IPS-18a (cell line): ENCODE data around the gene ATF6.

Experiments used
- H3K27ac ChIP-seq: one replicate; pipeline ENCODE4 v1.5.1; 2013; ENCODE audit warnings: low read length
- H3K27me3 ChIP-seq: one replicate; pipeline ENCODE4 v1.6.1; 2013; ENCODE audit warnings: mild to moderate bottlenecking, low read length; ENCODE audit not compliant: control insufficient read depth, insufficient read depth
- H3K36me3 ChIP-seq: one replicate; pipeline ENCODE4 v1.6.1; 2013; ENCODE audit warnings: low read depth, low read length; ENCODE audit not compliant: control insufficient read depth
- H3K4me1 ChIP-seq: one replicate; pipeline ENCODE4 v1.6.1; 2013; ENCODE audit warnings: low read depth, low read length; ENCODE audit not compliant: control insufficient read depth
- H3K4me3 ChIP-seq: one replicate; pipeline ENCODE4 v1.5.1; 2013; ENCODE audit warnings: low read length
- H3K9ac ChIP-seq: one replicate; pipeline ENCODE4 v1.6.1; 2013; ENCODE audit warnings: mild to moderate bottlenecking, low read length, moderate library complexity
- H3K9me3 ChIP-seq: one replicate; pipeline ENCODE4 v1.6.1; 2013; ENCODE audit warnings: low read depth, low read length; ENCODE audit not compliant: control insufficient read depth

Gene ATF6

GRCh38 chr1:161962091-161962887 is 196.2 kb downstream of the ATF6 start:
- H3K27ac ChIP-seq = no peak overlapping the region
- no peaks in the 10 kb centered on the region for H3K27me3 ChIP-seq
- no peaks in the 10 kb centered on the region for H3K9me3 ChIP-seq
- peaks cover 3% of the 10 kb centered on the region for H3K36me3 ChIP-seq
- no peak overlapping the region for H3K9ac ChIP-seq
- peaks cover 3% of the 10 kb centered on the region for H3K4me1 ChIP-seq
- H3K4me3 ChIP-seq = no peak overlapping the region

GRCh38 chr1:161966067-161966466 is 199.9 kb downstream of the ATF6 start:
- Histone ChIP-seq H3K4me1 (peaks cover 3% of the 10 kb centered on the region), H3K9me3 (no peaks in the 10 kb centered on the region), H3K4me3 (no peak overlapping the region), H3K9ac (no peak overlapping the region), H3K27me3 (no peaks in the 10 kb centered on the region), H3K27ac (no peak overlapping the region), H3K36me3 (no peaks in the 10 kb centered on the region)

DNA sequence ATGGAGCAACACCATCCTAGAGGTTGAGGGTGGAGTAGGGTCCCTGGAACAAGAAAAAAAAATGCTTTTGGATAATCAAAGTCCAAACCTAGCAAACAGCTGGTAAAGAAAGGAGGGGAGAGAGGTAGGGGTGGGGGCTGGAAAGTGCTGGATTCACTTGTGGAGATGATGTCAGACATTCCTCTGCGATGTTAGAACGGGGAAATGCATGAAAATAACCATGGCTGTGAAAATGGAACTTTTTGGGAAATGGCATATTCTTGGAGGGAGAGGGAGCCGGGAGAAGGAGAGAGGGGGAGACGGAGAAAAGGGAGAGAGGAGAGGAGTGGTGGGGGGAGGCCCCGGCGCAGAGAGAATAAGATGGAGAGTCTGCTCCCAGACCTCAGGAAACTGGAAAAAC is 203.9 kb downstream of the ATF6 start:
- no peaks in the 10 kb centered on the region for H3K9me3 ChIP-seq
- H3K9ac ChIP-seq = no peak overlapping the region
- peaks cover 3% of the 10 kb centered on the region for H3K4me1 ChIP-seq
- H3K4me3 ChIP-seq = no peak overlapping the region
- H3K36me3 ChIP-seq = no peaks in the 10 kb centered on the region
- no peak overlapping the region for H3K27ac ChIP-seq
- no peaks in the 10 kb centered on the region for H3K27me3 ChIP-seq

- Histone ChIP-seq H3K9ac (no peak overlapping the region), H3K4me3 (no peak overlapping the region), H3K4me1 (no peaks in the 10 kb centered on the region), H3K36me3 (no peaks in the 10 kb centered on the region), H3K9me3 (no peaks in the 10 kb centered on the region), H3K27me3 (no peaks in the 10 kb centered on the region), H3K27ac (no peak overlapping the region)
Measured at GRCh38 chr1:161970633-161971032, 204.5 kb downstream of the ATF6 start.

DNA sequence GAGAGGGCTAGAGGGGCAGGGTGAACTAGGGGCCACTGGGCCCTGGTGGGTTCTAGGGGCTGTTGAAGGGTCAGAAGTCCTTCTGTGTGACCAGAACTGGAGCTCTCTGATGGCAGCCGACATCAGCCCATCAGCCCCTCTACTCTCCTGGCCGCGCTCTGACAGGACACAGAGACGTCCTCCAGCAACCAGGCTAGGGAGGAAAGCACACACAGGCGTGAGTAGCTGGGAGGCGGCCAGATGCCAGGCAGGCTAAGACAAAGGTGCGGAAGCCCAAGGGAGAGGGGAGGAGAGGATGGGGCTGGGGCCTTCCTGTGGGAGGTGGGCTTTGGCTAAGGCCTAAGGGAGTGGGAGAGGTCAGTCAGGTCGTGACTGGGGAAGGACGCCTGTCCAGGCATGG is 206.7 kb downstream of the ATF6 start:
- Histone ChIP-seq H3K9ac (no peak overlapping the region), H3K4me3 (no peak overlapping the region), H3K27ac (no peak overlapping the region), H3K36me3 (no peaks in the 10 kb centered on the region), H3K27me3 (no peaks in the 10 kb centered on the region), H3K4me1 (no peaks in the 10 kb centered on the region), H3K9me3 (no peaks in the 10 kb centered on the region)

- Histone ChIP-seq H3K4me1 (no peaks in the 10 kb centered on the region), H3K36me3 (no peaks in the 10 kb centered on the region), H3K27ac (no peak overlapping the region), H3K27me3 (no peaks in the 10 kb centered on the region), H3K4me3 (no peak overlapping the region), H3K9me3 (no peaks in the 10 kb centered on the region), H3K9ac (no peak overlapping the region)
Measured at GRCh38 chr1:161973924-161974845, 208.1 kb downstream of the ATF6 start.

GRCh38 chr1:161978011-161978790 is 212.1 kb downstream of the ATF6 start:
- H3K9ac ChIP-seq = no peak overlapping the region
- no peaks in the 10 kb centered on the region for H3K4me1 ChIP-seq
- H3K27me3 ChIP-seq = no peaks in the 10 kb centered on the region
- no peaks in the 10 kb centered on the region for H3K9me3 ChIP-seq
- no peak overlapping the region for H3K4me3 ChIP-seq
- no peak overlapping the region for H3K27ac ChIP-seq
- no peaks in the 10 kb centered on the region for H3K36me3 ChIP-seq

DNA sequence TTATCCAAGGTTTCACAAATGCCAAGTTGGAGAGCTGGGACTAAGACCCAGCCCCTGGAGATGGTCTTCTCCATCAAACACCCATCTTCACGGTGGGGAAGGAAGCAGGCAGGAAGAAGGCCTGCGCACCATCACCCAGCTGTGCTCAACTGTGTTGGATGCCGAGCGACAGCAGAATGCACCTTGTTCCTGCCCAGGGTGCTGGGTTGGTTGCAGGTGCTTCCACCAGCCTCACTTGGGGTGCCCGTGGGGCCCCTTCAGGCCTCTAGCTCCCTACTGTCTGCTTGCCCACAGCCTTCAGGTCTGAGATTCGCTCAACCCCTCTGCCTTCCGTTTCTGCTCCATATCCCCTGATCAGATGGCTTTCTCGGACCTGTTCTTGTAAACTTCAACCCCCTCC is 215.0 kb downstream of the ATF6 start:
- Histone ChIP-seq H3K27ac (no peak overlapping the region), H3K36me3 (no peaks in the 10 kb centered on the region), H3K4me3 (no peak overlapping the region), H3K27me3 (no peaks in the 10 kb centered on the region), H3K9me3 (no peaks in the 10 kb centered on the region), H3K9ac (no peak overlapping the region), H3K4me1 (no peaks in the 10 kb centered on the region)

- no peaks in the 10 kb centered on the region for H3K36me3 ChIP-seq
- no peak overlapping the region for H3K9ac ChIP-seq
- H3K4me1 ChIP-seq = no peaks in the 10 kb centered on the region
- no peaks in the 10 kb centered on the region for H3K9me3 ChIP-seq
- no peaks in the 10 kb centered on the region for H3K27me3 ChIP-seq
- no peak overlapping the region for H3K4me3 ChIP-seq
- H3K27ac ChIP-seq = no peak overlapping the region
Measured at GRCh38 chr1:161981735-161982506, 215.8 kb downstream of the ATF6 start.

DNA sequence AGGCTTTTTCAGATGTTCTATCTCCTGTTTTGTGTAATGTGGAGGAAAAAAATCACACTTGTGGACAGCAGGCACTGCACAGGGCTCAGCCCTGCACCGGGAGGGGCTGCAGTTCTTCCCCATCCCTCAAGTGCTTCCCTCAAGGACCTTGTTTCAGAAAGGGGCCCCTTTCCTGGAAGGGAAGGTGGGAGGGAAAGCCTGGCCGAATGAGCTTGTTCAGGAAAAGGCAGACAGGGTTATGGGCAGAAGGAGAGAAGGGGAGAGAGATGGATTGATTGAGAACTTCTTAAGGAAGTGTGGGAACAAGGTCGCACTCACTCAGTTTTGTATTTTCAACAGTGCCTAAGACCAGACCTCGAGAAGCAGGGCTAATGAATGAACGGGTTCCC is 216.4 kb downstream of the ATF6 start:
- H3K36me3 ChIP-seq = no peaks in the 10 kb centered on the region
- no peaks in the 10 kb centered on the region for H3K4me1 ChIP-seq
- no peak overlapping the region for H3K27ac ChIP-seq
- no peak overlapping the region for H3K9ac ChIP-seq
- no peaks in the 10 kb centered on the region for H3K9me3 ChIP-seq
- no peak overlapping the region for H3K4me3 ChIP-seq
- H3K27me3 ChIP-seq = no peaks in the 10 kb centered on the region

DNA sequence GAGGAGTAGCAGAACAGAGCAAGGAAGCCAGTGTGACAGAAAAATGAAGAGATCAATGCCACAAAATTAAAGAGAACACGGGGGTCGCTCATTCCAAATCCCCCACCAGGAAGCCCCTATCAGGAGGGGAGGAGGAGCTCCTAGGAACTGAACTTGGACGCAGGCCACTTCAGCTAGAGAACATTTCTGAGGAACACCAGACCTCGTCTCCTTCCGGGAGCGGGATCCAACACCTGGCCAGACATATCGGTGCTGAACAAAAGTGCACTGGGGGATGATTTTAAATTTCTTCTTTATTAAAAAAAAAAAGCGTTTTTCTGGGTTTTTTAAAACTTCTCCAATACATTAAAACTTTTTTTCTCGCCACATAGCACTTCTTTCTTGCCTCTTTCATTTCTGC is 216.8 kb downstream of the ATF6 start:
- no peaks in the 10 kb centered on the region for H3K36me3 ChIP-seq
- H3K4me1 ChIP-seq = no peaks in the 10 kb centered on the region
- no peak overlapping the region for H3K9ac ChIP-seq
- H3K4me3 ChIP-seq = no peak overlapping the region
- no peaks in the 10 kb centered on the region for H3K27me3 ChIP-seq
- H3K9me3 ChIP-seq = no peaks in the 10 kb centered on the region
- no peak overlapping the region for H3K27ac ChIP-seq
